ENCODE results near the gene ZCCHC14.
A peak's percentile ranks its signal among the peaks of the same experiment; 100 is the strongest.

Gene ZCCHC14

DNA sequence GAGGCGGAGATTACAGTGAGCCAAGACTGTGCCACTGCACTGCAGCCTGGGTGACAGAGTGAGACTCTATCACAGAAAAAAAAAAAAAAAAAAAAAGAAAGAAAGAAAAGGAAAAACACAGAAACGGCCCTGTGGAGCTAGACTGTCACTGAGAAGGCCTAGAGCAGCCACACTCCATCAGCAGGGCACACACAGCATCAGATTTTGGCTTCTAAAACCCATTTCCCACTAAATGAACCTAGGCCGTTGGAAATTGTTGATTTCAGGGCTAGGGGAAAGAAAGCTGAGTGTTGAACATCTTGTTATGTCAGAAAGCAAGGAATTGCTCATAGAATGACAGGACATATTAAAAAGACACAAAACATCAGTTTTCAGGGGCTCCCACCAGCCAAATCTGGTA lies 48.9 kb downstream of the ZCCHC14 start:
- no peaks in the 10 kb centered on the region for H3K27me3 Mint-ChIP-seq
- no peaks in the 10 kb centered on the region for H3K9me3 Mint-ChIP-seq
- no peak overlapping the region for H3K4me3 Mint-ChIP-seq
- H3K27ac Mint-ChIP-seq = no peak overlapping the region
- peaks cover 3% of the 10 kb centered on the region for H3K4me1 Mint-ChIP-seq
- H3K36me3 Mint-ChIP-seq = peaks cover 28% of the 10 kb centered on the region

DNA sequence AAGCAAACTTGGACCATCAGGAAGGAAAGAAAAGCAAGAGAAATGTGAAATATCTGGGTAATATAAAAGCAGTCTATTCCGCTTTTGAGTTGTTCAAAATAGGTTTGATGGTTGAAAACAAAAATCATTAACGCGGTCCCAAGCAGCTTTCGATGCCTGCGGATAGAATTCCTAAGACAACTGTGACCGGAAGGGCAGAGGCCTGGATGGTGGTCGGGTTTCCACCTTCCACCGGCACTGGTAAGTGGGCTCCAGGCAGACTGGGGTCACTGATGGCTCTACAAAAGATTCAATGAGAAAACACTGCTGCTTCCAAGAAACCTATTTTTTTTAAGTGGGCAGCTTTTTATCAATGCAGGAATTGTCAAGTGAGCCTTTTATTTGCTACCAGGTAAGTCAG lies 49.8 kb downstream of the ZCCHC14 start:
- H3K27me3 Mint-ChIP-seq = no peaks in the 10 kb centered on the region
- H3K36me3 Mint-ChIP-seq = peaks cover 24% of the 10 kb centered on the region
- H3K4me3 Mint-ChIP-seq = no peak overlapping the region
- H3K27ac Mint-ChIP-seq = no peak overlapping the region
- peaks cover 6% of the 10 kb centered on the region for H3K4me1 Mint-ChIP-seq
- no peaks in the 10 kb centered on the region for H3K9me3 Mint-ChIP-seq

DNA sequence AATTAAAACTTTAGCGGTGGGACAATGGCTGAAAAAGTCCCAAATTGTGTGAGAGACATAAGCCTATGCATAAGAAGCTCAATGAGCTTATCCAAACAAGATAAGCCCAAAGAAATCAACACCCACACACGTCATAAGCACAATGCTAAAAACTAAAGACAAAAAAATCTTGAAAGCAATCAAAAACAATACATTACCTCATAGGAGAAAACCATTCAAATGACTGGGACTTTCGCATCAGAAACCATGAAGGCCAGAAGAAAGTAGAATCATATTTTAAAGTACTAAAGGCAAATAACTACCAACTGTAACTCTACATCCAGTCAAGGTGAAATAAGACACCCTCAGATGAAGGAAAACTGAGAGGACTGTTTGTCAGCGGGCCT lies 50.2 kb downstream of the ZCCHC14 start:
- Mint-ChIP-seq H3K4me1 (peaks cover 9% of the 10 kb centered on the region), H3K9me3 (no peaks in the 10 kb centered on the region), H3K27me3 (no peaks in the 10 kb centered on the region), H3K27ac (no peak overlapping the region), H3K36me3 (peaks cover 20% of the 10 kb centered on the region), H3K4me3 (no peak overlapping the region)

DNA sequence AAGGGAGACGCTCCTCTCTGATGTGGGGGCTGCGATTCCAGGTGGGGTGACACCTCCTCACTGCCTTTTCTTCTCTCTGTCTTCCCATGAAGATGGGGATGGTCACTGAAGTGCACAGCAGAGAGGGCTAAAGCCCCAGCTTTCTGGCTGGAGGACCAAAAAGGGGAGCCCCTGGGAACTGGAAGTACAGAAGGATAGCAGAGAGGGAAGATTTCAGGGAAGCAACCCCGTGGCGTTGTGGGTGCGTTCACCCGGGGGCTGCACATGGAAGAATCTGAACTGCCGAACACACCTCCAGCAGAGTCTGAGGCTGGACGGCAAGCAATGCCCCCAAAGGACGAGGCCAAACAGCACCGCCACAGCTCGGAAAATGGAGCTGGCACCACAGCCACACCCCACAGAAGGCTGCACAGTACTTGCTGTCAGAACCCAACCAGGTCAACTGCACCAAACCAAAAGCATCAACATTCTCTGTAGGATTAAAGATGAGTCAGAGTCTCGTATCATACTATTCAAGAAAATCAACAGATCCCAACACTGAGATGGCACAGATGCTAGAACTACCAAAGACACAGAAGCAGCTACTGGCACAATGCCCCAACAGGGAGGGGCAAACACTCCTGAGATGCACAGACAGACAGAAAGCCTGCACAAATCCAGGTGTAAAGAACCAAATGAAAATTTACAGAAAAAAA lies 50.8 kb downstream of the ZCCHC14 start:
- Mint-ChIP-seq H3K27me3 (no peaks in the 10 kb centered on the region), H3K36me3 (peaks cover 19% of the 10 kb centered on the region), H3K27ac (no peak overlapping the region), H3K4me3 (no peak overlapping the region), H3K9me3 (no peaks in the 10 kb centered on the region), H3K4me1 (peaks cover 9% of the 10 kb centered on the region)

DNA sequence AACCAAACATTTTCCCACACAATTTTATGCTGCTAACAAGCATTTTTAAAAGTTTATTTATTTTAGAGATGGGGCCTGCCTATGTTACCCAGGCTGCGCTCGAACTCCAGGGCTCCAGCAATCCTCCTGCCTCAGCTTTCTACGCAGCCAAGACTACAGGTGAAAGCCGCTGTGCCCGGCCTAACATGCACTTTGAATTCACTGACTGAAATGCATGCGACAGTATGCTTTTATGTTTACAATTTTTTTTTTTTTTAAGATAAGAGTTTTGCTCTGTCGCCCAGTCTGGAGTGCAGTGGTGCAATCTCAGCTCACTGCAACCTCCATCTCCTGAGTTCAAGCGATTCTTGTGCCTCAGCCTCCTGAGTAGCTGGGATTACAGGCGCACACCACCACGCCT lies 52.9 kb downstream of the ZCCHC14 start:
- peaks cover 11% of the 10 kb centered on the region for H3K36me3 Mint-ChIP-seq
- peaks cover 30% of the 10 kb centered on the region for H3K4me1 Mint-ChIP-seq
- H3K27me3 Mint-ChIP-seq = no peaks in the 10 kb centered on the region
- no peak overlapping the region for H3K27ac Mint-ChIP-seq
- H3K4me3 Mint-ChIP-seq = no peak overlapping the region
- no peaks in the 10 kb centered on the region for H3K9me3 Mint-ChIP-seq

DNA sequence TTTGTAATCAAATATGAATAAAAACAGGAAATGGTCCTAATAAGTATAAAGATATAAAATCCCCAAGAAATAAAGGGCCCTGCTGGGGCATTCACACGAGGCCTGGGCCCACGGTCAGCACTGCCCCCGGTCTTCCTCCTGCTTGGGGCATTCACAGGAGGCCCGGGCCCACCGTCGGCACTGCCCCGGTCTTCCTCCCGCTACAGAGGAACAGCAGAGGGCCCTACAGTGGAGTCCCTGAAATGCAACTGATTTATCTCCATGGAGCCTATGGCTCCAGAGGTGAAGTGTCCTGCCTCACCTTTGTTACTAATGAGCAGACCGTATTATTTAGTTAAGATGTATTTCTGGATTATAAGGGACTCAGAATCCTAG lies 54.2 kb downstream of the ZCCHC14 start:
- Mint-ChIP-seq H3K27ac (no peak overlapping the region), H3K4me1 (peaks cover 31% of the 10 kb centered on the region), H3K36me3 (peaks cover 6% of the 10 kb centered on the region), H3K4me3 (no peak overlapping the region), H3K27me3 (no peaks in the 10 kb centered on the region), H3K9me3 (no peaks in the 10 kb centered on the region)

DNA sequence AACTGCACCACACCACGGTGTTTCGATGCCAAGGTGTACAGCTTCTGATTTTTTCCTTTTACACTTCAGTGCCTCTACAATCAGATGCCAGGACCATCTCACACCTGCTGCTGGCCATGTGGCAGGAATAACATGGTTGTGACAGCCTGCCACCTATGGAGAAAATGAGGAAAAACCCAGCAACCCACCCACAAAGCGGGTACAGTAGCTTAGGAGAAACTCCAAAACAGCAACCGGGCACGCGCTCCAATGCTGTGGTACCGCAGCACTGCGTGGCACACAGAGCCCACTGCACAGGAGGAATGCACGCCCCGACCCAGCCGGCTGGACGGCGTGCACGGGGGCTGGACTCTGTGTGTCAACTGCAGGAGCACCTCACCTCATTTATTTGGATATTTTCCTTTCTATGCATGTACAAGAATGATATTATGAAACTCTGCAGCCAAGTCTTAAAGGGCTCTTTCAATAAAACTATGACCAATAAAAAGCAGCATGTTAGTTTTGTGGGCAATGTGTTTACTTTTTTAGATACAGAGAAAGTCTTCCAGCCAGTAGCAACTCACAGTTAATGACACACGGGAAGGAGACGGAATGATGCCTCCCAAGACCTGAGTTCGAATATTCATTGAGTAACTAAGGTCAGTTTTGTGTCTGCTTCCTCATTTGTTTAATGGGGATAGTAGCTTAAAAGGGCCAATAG lies 54.8 kb downstream of the ZCCHC14 start:
- Mint-ChIP-seq H3K27ac (peak overlapping the region; percentile 2), H3K36me3 (peaks cover 6% of the 10 kb centered on the region)

DNA sequence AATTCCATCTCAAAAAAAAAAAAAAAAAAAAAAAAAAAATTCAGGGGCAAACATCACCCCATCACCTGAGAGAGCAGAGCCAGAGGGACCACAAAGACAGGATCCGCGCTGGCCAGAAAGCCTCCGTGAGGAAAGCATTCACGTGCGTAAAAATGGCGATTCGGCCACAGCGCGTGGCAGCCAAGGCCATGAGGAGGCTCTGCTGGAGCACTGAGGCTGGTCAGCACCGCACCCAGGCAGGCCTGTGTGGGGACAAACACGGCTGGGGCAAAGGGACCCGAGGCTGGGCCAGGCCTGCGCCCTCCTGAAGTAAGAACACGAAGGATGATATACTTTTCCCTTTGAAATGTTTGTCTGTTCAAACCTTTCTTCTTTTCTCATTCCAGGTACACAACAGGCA lies 55.5 kb downstream of the ZCCHC14 start:
- peaks cover 31% of the 10 kb centered on the region for H3K4me1 Mint-ChIP-seq
- H3K9me3 Mint-ChIP-seq = no peaks in the 10 kb centered on the region
- no peak overlapping the region for H3K4me3 Mint-ChIP-seq

More for the DNA sequence above, 54.8 kb downstream of the ZCCHC14 start:
- Mint-ChIP-seq H3K4me3 (no peak overlapping the region), H3K27me3 (no peaks in the 10 kb centered on the region), H3K4me1 (peaks cover 31% of the 10 kb centered on the region), H3K9me3 (no peaks in the 10 kb centered on the region)

DNA sequence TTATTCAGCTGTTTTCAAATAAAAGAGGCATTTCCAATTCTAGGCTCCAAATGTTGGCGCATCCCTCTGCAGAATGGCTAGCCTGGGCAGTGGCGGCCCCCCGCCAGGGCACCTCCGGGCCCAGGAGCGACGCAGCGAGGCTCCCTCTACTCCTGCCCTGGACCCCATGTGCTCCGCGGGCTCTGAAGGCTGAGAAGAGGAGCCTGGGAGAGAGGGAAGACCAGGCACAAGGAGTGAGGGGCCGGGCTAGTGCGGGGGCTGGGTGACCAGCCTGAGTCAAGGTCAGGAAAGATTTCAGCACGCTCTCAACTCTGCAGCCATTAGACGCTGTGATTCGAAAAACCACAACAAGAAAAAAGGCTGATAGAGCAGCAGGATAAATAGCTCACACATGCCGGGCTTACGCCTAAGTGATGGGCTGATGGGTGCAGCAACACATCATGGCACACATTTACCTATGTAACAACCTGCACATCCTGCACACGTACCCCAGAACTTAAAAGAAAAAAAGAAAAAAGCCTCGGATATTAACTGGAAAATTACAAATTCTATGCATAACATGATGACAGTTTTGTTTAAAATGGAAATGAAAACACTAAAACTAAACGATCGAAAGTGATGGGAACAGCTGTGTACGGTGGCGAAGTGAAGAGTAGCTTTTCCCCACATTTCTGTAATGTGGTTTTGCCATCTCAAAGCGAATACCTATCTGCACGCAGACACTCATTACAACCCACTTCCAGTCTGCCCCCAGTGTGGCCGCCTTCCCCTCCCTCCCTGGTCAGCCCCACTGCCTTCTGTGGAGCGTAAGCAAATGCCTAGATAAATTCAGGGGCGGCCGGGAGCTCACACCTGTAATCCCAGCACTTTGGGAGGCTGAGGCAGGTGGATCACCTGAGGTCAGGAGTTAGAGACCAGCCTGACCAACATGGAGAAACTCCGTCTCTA lies 56.3 kb downstream of the ZCCHC14 start:
- peak overlapping the region; percentile 31 for H3K4me3 Mint-ChIP-seq
- peak overlapping the region; percentile 31 for H3K27ac Mint-ChIP-seq
- H3K27me3 Mint-ChIP-seq = no peaks in the 10 kb centered on the region
- peaks cover 30% of the 10 kb centered on the region for H3K4me1 Mint-ChIP-seq
- peaks cover 2% of the 10 kb centered on the region for H3K36me3 Mint-ChIP-seq
- H3K9me3 Mint-ChIP-seq = no peaks in the 10 kb centered on the region

More for the DNA sequence above, 55.5 kb downstream of the ZCCHC14 start:
- no peak overlapping the region for H3K27ac Mint-ChIP-seq
- H3K27me3 Mint-ChIP-seq = no peaks in the 10 kb centered on the region
- H3K36me3 Mint-ChIP-seq = peaks cover 6% of the 10 kb centered on the region

DNA sequence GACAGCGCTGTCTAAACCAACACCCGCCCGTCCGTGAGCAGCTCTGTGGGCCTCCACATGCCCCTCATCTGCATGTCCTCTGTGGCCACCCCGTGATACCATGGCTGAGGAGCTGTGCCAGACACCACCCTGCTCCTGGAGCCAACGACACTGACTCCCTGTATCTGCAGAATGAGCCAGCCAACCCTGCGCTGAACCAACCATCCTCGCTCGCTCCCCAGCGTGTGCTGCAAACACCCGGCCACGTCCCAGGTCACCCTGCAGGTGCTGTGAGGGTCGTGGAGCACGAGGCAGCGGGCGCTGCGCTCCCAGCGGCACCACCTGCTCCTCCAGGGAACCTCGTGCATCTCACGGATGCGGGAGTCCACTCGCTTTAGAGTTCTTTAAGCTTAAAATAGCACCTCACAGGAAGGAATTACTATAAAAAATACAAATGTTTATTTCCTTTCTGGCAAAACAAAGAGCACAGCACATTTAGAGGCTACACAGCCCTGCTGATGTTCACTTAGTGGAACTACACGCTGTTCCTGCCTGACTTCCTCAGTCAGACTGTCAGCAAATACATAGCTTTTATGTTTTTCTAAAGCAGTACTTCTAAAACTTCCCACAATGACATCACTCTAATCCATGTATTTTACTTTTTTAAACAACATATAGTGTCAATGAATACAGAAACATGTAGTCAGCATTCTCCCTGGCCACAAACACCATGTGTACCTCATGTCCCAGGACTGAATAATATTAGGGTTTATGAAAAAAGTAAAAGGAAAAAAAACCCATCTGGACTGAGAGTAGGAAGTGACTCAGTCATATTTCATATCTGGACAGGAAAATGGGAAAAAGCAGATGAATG lies 57.2 kb downstream of the ZCCHC14 start:
- Mint-ChIP-seq H3K27ac (peak overlapping the region; percentile 46), H3K4me1 (peaks cover 27% of the 10 kb centered on the region), H3K36me3 (no peaks in the 10 kb centered on the region), H3K27me3 (no peaks in the 10 kb centered on the region), H3K9me3 (no peaks in the 10 kb centered on the region), H3K4me3 (peak overlapping the region; percentile 42)

DNA sequence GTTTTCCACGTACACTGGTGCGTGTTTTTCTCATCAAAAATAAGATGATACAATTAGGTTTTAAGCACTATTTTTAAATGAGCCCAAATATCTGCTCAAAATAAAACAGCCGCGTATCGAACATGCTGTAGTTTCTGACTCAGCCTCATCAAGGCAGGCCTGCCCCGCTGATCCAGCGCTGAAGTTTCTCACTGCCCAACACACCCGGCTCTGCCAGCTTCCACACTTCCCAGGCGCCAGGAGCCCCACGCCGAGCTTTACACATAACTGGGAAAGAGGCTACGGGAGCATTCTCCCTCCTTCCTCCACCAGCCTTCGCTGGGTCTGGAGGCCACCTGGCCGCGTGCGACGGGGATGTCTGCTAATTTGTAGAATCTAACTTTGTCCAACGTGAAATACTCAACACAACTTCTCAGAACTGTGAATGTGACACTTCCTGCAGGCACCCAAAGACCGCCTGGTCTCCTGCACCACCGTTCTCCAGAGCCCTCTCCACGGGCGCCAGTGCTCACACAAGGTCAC lies 58.6 kb downstream of the ZCCHC14 start:
- H3K9me3 Mint-ChIP-seq = no peaks in the 10 kb centered on the region
- peaks cover 27% of the 10 kb centered on the region for H3K4me1 Mint-ChIP-seq
- H3K27ac Mint-ChIP-seq = no peak overlapping the region
- H3K4me3 Mint-ChIP-seq = no peak overlapping the region
- peaks cover 3% of the 10 kb centered on the region for H3K36me3 Mint-ChIP-seq
- H3K27me3 Mint-ChIP-seq = no peaks in the 10 kb centered on the region

DNA sequence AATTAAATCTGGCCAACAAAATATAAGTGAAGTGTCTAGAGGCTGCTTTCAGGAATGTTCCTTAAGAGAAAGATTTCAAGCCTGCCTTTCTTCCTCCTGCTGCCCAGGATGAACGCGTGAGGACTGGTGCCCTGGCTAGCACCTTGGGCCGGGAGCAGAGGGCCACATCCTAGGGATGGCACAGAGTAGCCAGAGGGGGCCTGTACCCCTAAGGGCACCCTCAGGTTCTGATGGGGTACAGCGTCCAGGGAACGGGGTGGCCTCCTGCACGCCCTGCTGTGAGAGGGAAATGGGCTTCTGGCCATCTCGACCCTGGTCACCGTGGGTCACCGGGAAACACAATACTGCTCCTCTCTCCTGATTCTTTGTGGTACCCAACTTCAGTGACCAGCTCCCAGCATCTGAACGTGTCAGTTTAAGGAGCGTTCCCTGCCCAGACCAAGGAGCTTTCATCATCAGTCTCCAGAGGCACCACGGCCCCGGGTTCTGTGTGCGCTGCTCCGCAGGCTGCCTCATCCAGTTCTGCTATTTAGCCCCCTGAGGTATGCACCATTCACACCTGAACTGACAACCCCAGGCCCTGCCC lies 60.4 kb downstream of the ZCCHC14 start:
- Mint-ChIP-seq H3K27me3 (no peaks in the 10 kb centered on the region), H3K9me3 (no peaks in the 10 kb centered on the region), H3K4me1 (peaks cover 22% of the 10 kb centered on the region), H3K27ac (no peak overlapping the region), H3K36me3 (peaks cover 3% of the 10 kb centered on the region), H3K4me3 (no peak overlapping the region)

DNA sequence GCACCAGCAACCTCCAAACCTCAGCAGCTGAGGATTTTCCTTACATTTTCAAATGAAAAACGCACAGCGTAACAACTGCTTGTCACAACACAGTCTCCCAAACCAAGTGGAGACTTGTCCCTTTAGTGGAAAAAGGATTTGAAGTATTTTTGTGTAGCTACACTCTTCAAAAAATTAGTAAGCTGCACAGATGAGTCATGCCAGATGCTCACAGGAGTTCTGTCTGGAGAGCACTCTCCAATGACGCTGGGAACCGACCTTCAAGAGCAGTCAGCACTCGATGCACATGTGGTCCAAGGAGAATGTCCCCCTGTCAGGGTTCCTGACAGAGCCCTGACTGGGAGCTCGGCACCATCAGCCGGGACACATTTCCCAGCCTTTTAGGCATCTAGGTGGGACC lies 60.9 kb downstream of the ZCCHC14 start:
- no peak overlapping the region for H3K4me3 Mint-ChIP-seq
- peaks cover 21% of the 10 kb centered on the region for H3K4me1 Mint-ChIP-seq
- no peak overlapping the region for H3K27ac Mint-ChIP-seq
- H3K36me3 Mint-ChIP-seq = peaks cover 3% of the 10 kb centered on the region
- no peaks in the 10 kb centered on the region for H3K9me3 Mint-ChIP-seq
- no peaks in the 10 kb centered on the region for H3K27me3 Mint-ChIP-seq

DNA sequence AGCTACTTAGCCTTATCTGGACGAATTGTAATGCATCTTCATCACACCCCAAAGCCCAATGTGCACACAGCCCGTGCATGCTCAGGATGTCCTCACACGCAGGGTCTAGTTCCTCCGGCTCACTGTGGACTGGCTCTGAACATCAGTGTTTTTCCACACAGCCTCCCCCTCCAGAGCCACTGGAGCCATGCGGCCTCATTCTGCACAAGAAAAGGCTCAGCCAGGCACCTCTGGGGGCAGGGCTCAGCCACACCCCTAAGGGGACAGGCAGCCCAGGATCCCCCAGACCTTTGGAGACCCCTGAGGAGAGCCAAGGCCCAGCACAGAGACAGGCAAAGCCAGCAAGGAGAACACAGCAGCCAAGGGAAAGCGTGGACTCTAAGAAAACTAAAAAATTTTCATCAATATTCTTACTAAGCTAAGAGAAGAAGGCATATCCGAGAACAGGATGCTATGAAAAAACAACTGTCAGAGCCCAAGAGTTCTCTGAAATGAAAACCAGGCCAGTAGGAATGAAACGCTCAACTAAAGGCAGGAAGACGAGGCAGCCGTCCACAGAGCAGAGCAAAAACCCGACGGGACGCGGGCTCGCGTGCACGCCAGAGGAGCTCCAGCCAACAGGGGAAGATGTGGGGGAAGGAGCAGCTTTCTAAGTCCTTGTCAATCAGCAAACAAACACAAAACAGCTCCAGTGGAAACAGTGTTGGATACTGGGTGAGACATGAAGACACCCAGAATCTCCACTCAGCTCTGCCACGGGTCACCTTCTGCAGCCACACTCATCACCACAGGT lies 66.2 kb downstream of the ZCCHC14 start:
- no peaks in the 10 kb centered on the region for H3K27me3 Mint-ChIP-seq
- no peaks in the 10 kb centered on the region for H3K9me3 Mint-ChIP-seq
- H3K27ac Mint-ChIP-seq = no peak overlapping the region
- no peak overlapping the region for H3K4me3 Mint-ChIP-seq
- peaks cover 5% of the 10 kb centered on the region for H3K4me1 Mint-ChIP-seq
- H3K36me3 Mint-ChIP-seq = peaks cover 12% of the 10 kb centered on the region

All from activated naive CD4-positive, alpha-beta T cell treated with anti-CD3 and anti-CD28 coated beads, Interleukin-2, amount 50 U/mL, for 24 hours (primary cell).